ENCODE measurements around the gene PAQR4. TPM values are rescaled to one million over a fixed set of nuclear protein-coding genes. Genes with fewer than 3 reads are reported as not detected.

Gene PAQR4
- total and polyA plus RNA-seq, 2 of the 13 experiments (the other 11 are each of a cell fraction or from before 2014, with no cell fraction given) = 15.9 to 24.8 TPM

DNA sequence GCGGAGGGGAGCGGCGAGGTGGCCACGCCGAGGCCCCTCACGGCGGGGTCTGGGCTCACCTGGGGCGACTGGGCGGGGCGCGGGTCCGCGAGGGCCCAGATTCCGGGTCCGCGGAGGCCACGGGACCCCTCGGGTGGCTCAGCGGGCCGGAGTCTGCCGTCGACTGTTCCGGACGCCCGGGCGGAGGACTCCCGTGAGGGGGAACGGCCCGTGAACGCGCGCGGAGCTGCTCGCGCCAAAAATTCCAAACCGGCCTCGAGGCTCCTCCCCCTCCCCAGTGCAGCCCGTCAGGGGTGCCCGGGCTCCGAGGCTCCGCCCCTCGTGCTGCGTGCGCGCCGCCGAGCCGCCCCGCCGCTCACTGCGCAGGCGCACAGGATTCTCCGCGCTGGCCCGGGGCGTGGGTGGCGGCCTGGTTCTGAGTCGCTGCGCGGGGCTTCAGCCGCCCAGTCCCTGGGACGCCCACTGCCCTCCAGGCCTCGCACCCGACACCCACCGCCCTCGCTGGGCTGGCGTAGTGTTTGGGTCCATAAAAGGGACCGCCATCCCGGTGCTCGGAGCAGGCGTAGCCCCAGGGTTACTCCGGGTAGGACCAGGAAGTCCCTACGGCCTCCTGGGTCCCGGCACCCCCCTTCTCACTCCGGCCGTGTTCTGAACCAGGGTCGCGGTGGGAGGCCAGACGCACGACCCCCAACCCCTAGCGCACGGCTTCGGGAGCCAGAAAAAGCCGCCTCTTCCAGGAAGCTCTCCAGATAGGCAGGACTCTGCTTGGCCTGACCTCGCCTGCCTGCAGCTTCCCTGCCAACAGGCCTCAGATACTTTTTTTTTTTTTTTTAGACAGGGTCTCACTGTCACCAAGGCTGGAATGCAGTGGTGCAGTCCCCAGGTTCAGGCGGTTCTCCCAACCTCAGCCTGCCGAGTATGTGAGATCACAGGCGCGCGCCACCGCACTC is 11.4 kb downstream of the PAQR4 start, which contains the start of gene PKMYT1 (continued):
- TF ChIP-seq TAF15 (IDR thresholded peaks at IDR 0.05; ENCODE audit: low read depth, low read length, poor library complexity, severe bottlenecking) (no peak), ZNF101 (CRISPR knock-in tag; IDR thresholded peaks at IDR 0.05; ENCODE audit: borderline replicate concordance, low read depth) (no peak), SMAD1 (CRISPR knock-in tag; IDR thresholded peaks at IDR 0.05; ENCODE audit: borderline replicate concordance, low read depth) (0 out of 2 replicates have a peak, but pooled peaks have one; percentile 23), ZNF3 (CRISPR knock-in tag; IDR thresholded peaks at IDR 0.05) (no peak), GTF3A (CRISPR knock-in tag; conservative IDR thresholded peaks at IDR 0.05) (no peak), HOXA5 (CRISPR knock-in tag; IDR thresholded peaks at IDR 0.05) (peak; percentile 74), ZNF264 (CRISPR knock-in tag; IDR thresholded peaks at IDR 0.05) (no peak), NFYC (CRISPR knock-in tag; IDR thresholded peaks at IDR 0.05) (peak; percentile 58), ZNF12 (CRISPR knock-in tag; IDR thresholded peaks at IDR 0.05) (no peak; the same call in 1 of the 2 replicates), ZNF709 (CRISPR knock-in tag; IDR thresholded peaks at IDR 0.05) (peak; percentile 48; the same call in 1 of the 2 replicates), YEATS4 (CRISPR knock-in tag; IDR thresholded peaks at IDR 0.05; ENCODE audit: borderline replicate concordance) (peak; percentile 82), EED (CRISPR knock-in tag; IDR thresholded peaks at IDR 0.05) (0 out of 2 replicates have a peak, but pooled peaks have one; percentile 19), PAWR (CRISPR knock-in tag; IDR thresholded peaks at IDR 0.05; ENCODE audit: borderline replicate concordance) (peak; percentile 64; the same call in 1 of the 2 replicates), ZNF343 (CRISPR knock-in tag; IDR thresholded peaks at IDR 0.05) (peak; percentile 85), ZNF460 (CRISPR knock-in tag; IDR thresholded peaks at IDR 0.05; ENCODE audit: borderline replicate concordance) (no peak), ZNF878 (CRISPR knock-in tag; IDR thresholded peaks at IDR 0.05) (no peak), CAMTA2 (CRISPR knock-in tag; IDR thresholded peaks at IDR 0.05; ENCODE audit: borderline replicate concordance) (no peak), ATF7-NPFF (CRISPR knock-in tag; IDR thresholded peaks at IDR 0.05; ENCODE audit: low read depth) (peak; percentile 84), ZKSCAN5 (CRISPR knock-in tag; IDR thresholded peaks at IDR 0.05) (no peak), DMAP1 (CRISPR knock-in tag; IDR thresholded peaks at IDR 0.05) (peak; percentile 58), ZNF44 (CRISPR knock-in tag; IDR thresholded peaks at IDR 0.05) (no peak), ZNF749 (CRISPR knock-in tag; IDR thresholded peaks at IDR 0.05; ENCODE audit: borderline replicate concordance) (no peak), RBFOX2 (IDR thresholded peaks at IDR 0.05; ENCODE audit: low read depth, low read length) (peak; percentile 98), U2AF2 (IDR thresholded peaks at IDR 0.05; ENCODE audit: low read depth, low read length) (no peak), SALL1 (CRISPR knock-in tag; IDR thresholded peaks at IDR 0.05) (peak; percentile 87), ZNF780A (CRISPR knock-in tag; IDR thresholded peaks at IDR 0.05) (no peak), MAFG (CRISPR knock-in tag; IDR thresholded peaks at IDR 0.05) (no peak)
- TF ChIP-seq, protein P1, sequence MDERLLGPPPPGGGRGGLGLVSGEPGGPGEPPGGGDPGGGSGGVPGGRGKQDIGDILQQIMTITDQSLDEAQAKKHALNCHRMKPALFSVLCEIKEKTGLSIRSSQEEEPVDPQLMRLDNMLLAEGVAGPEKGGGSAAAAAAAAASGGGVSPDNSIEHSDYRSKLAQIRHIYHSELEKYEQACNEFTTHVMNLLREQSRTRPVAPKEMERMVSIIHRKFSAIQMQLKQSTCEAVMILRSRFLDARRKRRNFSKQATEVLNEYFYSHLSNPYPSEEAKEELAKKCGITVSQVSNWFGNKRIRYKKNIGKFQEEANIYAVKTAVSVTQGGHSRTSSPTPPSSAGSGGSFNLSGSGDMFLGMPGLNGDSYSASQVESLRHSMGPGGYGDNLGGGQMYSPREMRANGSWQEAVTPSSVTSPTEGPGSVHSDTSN (CRISPR knock-in tag; IDR thresholded peaks at IDR 0.05) = no peak
- TF ChIP-seq, protein P2, sequence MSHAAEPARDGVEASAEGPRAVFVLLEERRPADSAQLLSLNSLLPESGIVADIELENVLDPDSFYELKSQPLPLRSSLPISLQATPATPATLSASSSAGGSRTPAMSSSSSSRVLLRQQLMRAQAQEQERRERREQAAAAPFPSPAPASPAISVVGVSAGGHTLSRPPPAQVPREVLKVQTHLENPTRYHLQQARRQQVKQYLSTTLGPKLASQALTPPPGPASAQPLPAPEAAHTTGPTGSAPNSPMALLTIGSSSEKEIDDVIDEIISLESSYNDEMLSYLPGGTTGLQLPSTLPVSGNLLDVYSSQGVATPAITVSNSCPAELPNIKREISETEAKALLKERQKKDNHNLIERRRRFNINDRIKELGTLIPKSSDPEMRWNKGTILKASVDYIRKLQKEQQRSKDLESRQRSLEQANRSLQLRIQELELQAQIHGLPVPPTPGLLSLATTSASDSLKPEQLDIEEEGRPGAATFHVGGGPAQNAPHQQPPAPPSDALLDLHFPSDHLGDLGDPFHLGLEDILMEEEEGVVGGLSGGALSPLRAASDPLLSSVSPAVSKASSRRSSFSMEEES (CRISPR knock-in tag; IDR thresholded peaks at IDR 0.05) = no peak
